ENCODE results near the gene SERTAD2.

- TF ChIP-seq CTCF (IDR thresholded peaks at IDR 0.05) (no peak), POLR2A (IDR thresholded peaks at IDR 0.05) (no peak)
These were observed 27.4 kb downstream of the SERTAD2 start for GRCh38 chr2:64626146-64626809.
